GM12872 (cell line): ENCODE measurements around the gene CBX2.

Source experiments
- CTCF ChIP-seq: IDR thresholded peaks from 3 replicates; pipeline ENCODE4 v1.5.1; 2011; ENCODE audit warnings: low read depth, mild to moderate bottlenecking, low read length, moderate library complexity; ENCODE audit not compliant: insufficient read depth

CBX2 gene

DNA sequence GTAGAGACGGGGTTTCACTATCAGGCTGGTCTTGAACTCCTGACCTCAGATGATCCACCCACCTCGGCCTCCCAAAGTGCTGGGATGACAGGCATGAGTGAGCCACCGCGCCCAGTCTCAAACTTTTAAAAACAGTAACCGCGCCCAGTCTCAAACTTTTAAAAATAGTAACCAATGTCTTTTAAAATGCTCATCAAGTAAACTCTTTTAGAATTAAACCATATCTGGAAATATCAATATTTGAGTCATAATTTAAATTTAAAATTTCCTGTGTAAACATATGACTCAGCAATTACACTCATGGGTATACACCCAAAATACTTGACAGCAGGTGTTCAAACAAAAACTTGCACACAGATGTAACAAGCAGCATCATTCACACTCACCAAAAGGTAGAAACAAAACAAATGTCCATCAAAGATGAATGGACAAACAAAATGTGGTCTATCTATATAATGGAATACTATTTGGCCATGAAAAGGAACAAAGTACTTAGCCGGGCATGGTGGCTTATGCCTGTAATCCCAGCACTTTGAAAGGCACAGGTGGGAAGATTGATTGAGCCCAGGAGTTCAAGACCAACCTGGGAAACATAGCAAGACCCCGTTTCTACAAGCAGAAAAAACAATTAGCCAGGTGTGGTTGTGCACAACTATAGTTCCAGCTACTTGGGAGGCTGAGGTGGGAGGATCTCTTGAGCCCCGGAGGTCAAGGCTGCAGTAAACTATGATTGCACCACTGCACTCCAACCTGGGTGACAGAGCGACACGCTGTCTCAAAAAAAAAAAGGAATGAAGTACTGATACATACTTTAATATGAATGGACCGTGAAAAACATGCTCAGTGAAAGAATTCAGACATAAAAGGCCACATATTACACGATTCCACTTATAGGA, 27.1 kb upstream of the CBX2 start:
- no peak for TF ChIP-seq CTCF

GRCh38 chr17:79752175-79752574, 25.8 kb upstream of the CBX2 start:
- TF ChIP-seq CTCF, result no peak

DNA sequence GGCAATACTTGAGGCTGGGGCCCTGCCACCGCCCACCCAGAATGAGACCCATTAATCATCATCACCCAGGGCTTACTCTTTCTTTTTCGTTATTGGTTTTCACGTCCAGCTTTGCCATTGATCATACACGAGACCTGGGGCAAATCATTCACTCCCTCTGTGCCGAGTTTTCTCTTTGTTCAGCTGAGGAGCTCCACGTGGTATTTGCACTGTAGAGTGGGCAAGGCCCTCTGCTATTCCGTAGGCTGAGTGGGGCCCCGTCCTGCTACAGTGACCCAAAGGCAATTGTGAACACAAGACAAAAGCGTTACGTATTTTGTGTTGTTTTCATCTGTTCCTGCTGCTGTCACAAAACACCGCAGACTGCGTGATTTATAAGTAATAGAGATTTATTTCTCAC, 23.6 kb upstream of the CBX2 start:
- no peak for TF ChIP-seq CTCF

- no peak for TF ChIP-seq CTCF
These were observed 22.4 kb upstream of the CBX2 start for GRCh38 chr17:79755591-79755990.

DNA sequence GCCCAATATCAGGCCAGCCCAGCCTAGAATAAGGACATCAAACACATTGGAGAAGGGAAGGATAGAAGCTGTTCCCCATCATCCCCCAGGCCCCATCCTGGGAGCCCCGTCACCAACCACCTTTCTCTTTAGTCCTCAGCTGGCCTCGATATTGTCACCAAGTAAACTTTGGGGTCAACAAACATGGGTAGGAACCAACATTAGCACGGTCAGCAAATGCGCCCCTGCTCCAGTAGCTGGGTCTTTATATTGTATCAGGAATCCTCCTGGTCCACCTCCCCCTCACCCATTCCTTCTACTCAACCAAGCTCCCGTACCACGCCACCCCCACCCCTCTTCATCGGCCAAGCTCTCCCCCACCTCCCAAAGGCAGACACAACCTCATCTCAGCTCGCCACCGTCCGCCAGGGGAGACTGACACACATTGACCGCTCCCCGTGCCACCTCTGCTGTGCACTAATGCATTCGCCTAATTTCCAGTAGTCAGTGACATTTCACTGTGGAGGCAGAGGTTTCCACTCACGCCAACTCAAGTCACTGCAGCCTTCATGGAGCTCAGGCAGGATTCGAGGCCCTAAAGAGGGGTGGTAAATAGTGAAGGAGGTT, 20.7 kb upstream of the CBX2 start:
- no peak for TF ChIP-seq CTCF

- TF ChIP-seq CTCF, result no peak
These were observed 19.7 kb upstream of the CBX2 start for GRCh38 chr17:79758271-79758670.

- TF ChIP-seq CTCF, result no peak
These were observed 17.6 kb upstream of the CBX2 start for GRCh38 chr17:79760197-79760906.
